Measurements from ENCODE around the gene C4A. TPM values are rescaled to one million over a fixed set of nuclear protein-coding genes. Genes with fewer than 3 reads are reported as not detected.
"Not testable (repeated sequence)": the region's sequence is repeated elsewhere in the genome, so short reads cannot be mapped to it uniquely, and the experiment has no call there.

The C4A gene
- 10 to 100 TPM in 1 of 4 donors, 1 to 10 TPM in 3; 5.6 to 10.4 (median 7.4) TPM for total RNA-seq

DNA sequence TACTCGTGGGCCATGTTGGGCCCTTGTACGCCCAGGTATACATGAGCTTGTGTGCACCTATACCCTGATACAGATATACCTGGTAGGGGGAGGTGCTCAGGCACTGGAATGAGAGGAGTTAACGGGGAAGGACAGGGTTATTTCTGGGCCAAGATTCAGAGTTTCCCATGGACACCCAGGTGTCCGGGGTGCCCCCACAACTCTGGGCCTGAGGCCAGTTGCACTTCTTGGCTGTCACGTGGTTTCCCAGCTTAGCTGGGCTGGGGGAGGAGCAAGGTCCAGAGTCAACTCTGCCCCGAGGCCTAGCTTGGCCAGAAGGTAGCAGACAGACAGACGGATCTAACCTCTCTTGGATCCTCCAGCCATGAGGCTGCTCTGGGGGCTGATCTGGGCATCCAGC, at the start of gene C4A:
TSS of gene C4A (plus strand) at position 314 of the 400 bp plus-strand sequence. CDS start at position 365, 51 bp downstream.
- WGBS, 2 donors, result no CpG with 5 or more reads among the region's 7 CpGs
- intact Hi-C loops (cut with DNase I; ENCODE audit: low total_unique reads); DNase-seq (ENCODE audit: low spot score in 2 of 2); H3K4me3 ChIP-seq (ENCODE audit: low read depth, poor library complexity, severe bottlenecking): not testable (repeated sequence)

DNA sequence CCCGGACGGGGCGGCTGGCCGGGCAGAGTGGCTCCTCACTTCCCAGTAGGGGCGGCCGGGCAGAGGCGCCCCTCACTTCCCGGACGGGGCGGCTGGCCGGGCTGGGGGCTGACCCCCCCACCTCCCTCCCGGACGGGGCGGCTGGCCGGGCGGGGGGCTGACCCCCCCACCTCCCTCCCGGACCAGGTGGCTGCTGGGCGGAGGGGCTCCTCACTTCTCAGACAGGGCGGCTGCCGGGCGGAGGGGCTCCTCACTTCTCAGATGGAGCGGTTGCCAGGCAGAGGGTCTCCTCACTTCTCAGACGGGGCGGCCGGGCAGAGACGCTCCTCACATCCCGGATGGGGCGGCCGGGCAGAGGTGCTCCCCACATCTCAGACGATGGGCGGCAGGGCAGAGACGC, 49.7 kb upstream of the C4A start:
- H3K4me3 ChIP-seq (ENCODE audit: low read depth, poor library complexity, severe bottlenecking); intact Hi-C loops (cut with DNase I; ENCODE audit: low total_unique reads); DNase-seq (ENCODE audit: low spot score in 2 of 2): not testable (repeated sequence)
- 90% methylated on average over 11 of the region's 32 CpGs; no CpG with 5 or more reads in 1 of the 2 donors for WGBS, 2 donors

DNA sequence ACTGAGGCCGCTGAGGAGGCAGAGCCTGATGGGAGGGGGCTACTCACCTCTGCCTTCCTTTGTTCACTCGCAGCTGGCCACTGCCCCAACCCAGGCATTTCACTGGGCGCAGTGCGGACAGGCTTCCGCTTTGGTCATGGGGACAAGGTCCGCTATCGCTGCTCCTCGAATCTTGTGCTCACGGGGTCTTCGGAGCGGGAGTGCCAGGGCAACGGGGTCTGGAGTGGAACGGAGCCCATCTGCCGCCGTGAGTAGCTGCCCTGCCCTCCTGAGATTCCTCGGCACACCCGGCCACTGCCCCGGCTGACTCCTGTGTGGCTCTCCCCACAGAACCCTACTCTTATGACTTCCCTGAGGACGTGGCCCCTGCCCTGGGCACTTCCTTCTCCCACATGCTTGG, 48.3 kb upstream of the C4A start:
- intact Hi-C loops (cut with DNase I; ENCODE audit: low total_unique reads), result no loop called here
- H3K4me3 ChIP-seq (ENCODE audit: low read depth, poor library complexity, severe bottlenecking), result no peak overlapping the region
- WGBS, 2 donors, result 81 to 87% methylated on average over 17 to 19 of the region's 19 CpGs
- TF ChIP-seq, protein P1, sequence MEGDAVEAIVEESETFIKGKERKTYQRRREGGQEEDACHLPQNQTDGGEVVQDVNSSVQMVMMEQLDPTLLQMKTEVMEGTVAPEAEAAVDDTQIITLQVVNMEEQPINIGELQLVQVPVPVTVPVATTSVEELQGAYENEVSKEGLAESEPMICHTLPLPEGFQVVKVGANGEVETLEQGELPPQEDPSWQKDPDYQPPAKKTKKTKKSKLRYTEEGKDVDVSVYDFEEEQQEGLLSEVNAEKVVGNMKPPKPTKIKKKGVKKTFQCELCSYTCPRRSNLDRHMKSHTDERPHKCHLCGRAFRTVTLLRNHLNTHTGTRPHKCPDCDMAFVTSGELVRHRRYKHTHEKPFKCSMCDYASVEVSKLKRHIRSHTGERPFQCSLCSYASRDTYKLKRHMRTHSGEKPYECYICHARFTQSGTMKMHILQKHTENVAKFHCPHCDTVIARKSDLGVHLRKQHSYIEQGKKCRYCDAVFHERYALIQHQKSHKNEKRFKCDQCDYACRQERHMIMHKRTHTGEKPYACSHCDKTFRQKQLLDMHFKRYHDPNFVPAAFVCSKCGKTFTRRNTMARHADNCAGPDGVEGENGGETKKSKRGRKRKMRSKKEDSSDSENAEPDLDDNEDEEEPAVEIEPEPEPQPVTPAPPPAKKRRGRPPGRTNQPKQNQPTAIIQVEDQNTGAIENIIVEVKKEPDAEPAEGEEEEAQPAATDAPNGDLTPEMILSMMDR (IDR thresholded peaks at IDR 0.05), result no peak
- TF ChIP-seq POLR2A (IDR thresholded peaks at IDR 0.05), result no peak
- DNase-seq (ENCODE audit: low spot score in 2 of 2), result no peak

GRCh38 chr6:31935021-31935420, 46.8 kb upstream of the C4A start:
- DNase-seq (ENCODE audit: low spot score in 2 of 2), result no peak
- intact Hi-C loops (cut with DNase I; ENCODE audit: low total_unique reads), result no loop called here
- no peak for TF ChIP-seq POLR2A (IDR thresholded peaks at IDR 0.05)
- TF ChIP-seq, protein P1 (IDR thresholded peaks at IDR 0.05), result no peak
- WGBS, 2 donors, result 72 to 79% methylated on average over 3 of the region's 3 CpGs
- no peak overlapping the region for H3K4me3 ChIP-seq (ENCODE audit: low read depth, poor library complexity, severe bottlenecking)

- H3K4me3 ChIP-seq (ENCODE audit: low read depth, poor library complexity, severe bottlenecking), result no peak overlapping the region
- DNase-seq (ENCODE audit: low spot score in 2 of 2), result no peak
- intact Hi-C loops (cut with DNase I; ENCODE audit: low total_unique reads), result no loop called here
- TF ChIP-seq, protein P1 (IDR thresholded peaks at IDR 0.05), result no peak
- no peak for TF ChIP-seq POLR2A (IDR thresholded peaks at IDR 0.05)
- WGBS, 2 donors, result 84 to 87% methylated on average over 9 of the region's 9 CpGs
These were observed 46.0 kb upstream of the C4A start for GRCh38 chr6:31935823-31936222.

DNA sequence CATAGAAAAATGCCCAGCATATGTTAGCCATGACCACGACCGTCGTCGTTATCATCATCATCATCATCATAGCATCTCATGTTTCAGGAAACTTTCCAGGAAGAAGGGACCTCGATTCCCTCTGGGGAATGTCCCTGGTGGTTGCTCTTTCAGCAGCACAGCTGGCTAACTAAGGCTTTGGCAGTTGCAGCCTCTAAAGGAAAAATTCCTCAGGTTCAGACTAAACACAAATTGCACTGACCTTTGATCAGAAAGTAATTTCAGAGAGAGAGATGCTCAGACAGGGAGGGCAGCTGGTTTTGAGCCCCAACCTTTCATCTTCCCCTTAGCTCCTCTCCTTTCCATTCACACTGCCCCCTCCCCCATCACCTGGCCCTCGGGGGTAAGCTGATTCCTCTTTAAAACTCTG, 41.6 kb upstream of the C4A start:
- intact Hi-C loops (cut with DNase I; ENCODE audit: low total_unique reads), result no loop called here
- no peak for DNase-seq (ENCODE audit: low spot score in 2 of 2)
- no peak overlapping the region for H3K4me3 ChIP-seq (ENCODE audit: low read depth, poor library complexity, severe bottlenecking)
- TF ChIP-seq POLR2A (IDR thresholded peaks at IDR 0.05), result no peak
- TF ChIP-seq, protein P1 (IDR thresholded peaks at IDR 0.05), result no peak
- WGBS, 2 donors, result 20 to 22% methylated on average over 6 of the region's 6 CpGs

DNA sequence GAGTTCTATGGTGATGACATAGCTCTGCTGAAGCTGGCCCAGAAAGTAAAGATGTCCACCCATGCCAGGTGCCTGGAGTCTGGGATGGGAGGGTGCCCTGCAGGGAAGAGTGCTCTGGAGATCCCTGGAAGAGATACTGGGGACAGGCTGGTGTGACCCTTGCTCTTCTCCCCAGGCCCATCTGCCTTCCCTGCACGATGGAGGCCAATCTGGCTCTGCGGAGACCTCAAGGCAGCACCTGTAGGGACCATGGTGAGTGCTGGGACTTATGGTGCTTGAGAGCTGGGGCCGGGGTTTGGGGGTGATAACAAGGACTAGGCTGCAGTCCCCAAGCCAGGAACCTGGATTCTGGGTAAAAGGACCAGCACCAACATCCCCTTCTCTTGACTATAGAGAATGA, 38.1 kb upstream of the C4A start:
- intact Hi-C loops (cut with DNase I; ENCODE audit: low total_unique reads), result no loop called here
- no peak for TF ChIP-seq POLR2A (IDR thresholded peaks at IDR 0.05)
- TF ChIP-seq, protein P1 (IDR thresholded peaks at IDR 0.05), result no peak
- H3K4me3 ChIP-seq (ENCODE audit: low read depth, poor library complexity, severe bottlenecking), result no peak overlapping the region
- WGBS, 2 donors, result 90 to 93% methylated on average over 3 of the region's 3 CpGs
- DNase-seq (ENCODE audit: low spot score in 2 of 2), result no peak

Data from lower leg skin (tissue), 4 donors.